Fibroblast of skin of left quadriceps (primary cell): ENCODE results near the gene SBF1.
A peak's percentile ranks its signal among the peaks of the same experiment; 100 is the strongest.
"Not testable (repeated sequence)": the region's sequence is repeated elsewhere in the genome, so short reads cannot be mapped to it uniquely, and the experiment has no call there.

Source experiments
- DNase-seq, 2 experiments: peaks; one replicate each; pipeline ENCODE4 v3.0.0-alpha.2; 2013; ENCODE audit warnings: low read depth in 2 of 2

SBF1 gene

GRCh38 chr22:50432131-50432876 is 42.5 kb downstream of the SBF1 start:
- no peak for DNase-seq

- no peak for DNase-seq
Observed at GRCh38 chr22:50425179-50425916, 49.5 kb downstream of the SBF1 start.

DNA sequence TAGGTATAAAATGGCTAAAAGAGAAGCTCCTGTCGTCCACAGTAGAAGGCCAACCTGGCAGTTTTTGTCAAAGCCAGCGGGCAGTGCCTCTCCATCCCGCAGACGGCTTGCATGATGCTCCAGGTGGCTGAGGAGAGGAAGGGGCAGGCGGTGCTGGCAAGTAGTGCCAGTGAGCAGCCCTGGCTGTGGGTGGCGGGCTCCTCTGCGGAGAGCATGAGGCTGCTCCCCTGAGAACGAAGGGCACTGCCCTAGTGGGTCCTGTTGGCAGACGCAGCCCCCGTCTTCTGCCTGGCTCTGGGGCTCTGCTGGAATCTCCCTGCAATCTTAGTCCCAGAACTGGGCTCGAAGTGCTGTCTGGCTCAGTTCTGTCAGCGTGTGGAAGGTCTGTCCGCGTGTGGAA is 50.9 kb downstream of the SBF1 start:
- no peak for DNase-seq

DNA sequence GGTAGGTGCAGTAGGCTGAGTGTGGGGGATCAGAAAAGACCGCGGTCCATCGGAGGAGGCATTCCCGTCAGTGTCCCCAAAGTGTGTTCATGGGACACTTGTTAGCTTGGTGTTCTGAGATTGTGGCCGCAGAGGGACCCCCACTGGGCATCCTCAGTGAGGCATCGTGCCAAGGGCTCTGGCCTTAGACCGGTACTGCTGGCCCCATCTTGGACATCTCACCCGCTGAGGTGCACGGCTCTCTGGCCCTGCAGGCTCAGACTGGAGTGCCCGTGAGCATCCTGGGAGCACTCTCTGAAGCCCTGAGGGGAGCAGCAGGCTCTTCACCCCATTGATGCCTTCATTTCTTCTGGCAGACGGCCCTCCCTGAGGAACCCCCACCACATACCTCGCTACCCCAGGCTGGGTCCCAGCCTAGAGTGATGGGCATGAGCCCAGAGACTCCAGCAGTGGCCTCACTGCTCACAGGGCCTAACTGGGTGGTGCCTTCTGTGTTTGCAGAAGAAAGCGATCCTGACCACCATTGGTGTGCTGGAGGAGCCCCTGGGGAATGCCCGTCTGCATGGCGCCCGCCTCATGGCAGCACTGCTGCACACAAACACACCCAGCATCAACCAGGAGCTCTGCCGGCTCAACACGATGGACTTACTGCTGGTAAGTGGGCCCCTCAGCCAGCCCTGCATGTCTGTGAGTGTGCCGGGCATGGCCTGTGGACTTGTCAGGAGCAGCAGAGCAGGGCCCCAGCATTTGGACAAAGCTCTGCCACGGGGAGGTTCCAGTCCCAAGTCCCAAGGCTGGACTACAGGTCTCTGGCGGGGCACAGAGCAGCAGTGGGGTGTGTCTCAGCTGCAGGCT is 51.6 kb downstream of the SBF1 start:
- DNase-seq, result no peak

DNA sequence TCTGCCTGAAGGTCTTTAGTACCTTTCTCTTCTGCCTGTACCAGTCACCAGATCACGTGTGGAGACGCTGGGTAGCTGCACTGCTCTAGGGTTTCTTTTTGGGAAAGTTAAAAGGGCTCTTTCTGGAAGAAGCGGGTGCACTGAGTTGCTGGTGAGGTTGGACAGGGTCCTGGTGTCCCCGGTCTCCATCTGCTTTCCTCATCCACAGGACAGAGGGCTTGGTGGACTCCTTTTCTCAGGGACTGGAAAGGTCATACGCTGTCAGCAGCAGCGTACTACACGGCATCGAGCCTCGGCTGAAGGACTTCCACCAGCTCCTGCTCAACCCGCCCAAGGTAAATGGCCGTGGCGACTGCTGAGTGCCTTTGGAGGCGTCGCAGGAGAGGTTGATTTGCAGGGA is 52.8 kb downstream of the SBF1 start:
- no peak for DNase-seq

GRCh38 chr22:50420581-50420980 is 54.3 kb downstream of the SBF1 start:
- DNase-seq, result no peak

DNA sequence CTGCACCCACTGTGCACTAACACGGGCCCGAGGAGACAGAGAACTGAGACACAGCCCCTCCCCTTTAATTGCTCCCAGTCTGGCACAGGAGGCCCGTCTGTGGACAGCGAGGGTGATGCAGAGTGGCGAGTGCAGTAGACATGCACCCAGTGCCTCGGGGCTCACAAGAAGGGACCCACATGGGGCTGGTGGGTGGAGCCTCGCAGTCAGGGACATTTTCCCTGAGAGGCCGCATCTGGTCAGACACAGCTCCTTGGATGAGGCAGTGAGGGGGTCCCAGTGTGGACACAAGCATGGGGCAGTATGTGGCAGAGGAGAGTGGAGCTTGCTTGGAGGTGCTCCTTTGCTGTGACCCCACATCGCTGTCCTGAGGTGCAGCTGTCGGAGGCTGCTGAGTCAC is 54.8 kb downstream of the SBF1 start:
- DNase-seq, result no peak

DNA sequence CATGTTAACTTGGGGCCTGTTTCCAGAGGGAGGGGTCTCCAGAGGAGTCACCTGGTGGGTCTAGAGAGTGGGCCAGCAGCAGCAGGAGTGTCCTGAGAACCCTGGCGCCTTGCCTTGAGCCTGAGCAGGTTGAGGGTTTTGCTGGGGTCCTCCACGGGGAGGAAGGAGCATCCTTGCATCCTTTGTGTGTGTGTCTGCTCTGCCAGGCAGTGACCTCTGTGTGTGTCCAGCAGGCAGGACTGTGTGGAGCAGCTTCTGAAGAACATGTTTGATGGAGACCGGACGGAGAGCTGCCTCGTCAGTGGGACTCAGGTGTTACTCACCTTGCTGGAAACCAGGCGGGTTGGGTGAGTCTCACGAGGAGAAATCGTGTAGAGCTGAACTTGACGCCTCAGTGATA is 55.7 kb downstream of the SBF1 start:
- no peak for DNase-seq

GRCh38 chr22:50418624-50419023 is 56.2 kb downstream of the SBF1 start:
- DNase-seq, result no peak

GRCh38 chr22:50417411-50418210 is 57.2 kb downstream of the SBF1 start:
- DNase-seq, result peak in 1 of 2 experiments; percentile 3

GRCh38 chr22:50416996-50417395 is 57.8 kb downstream of the SBF1 start:
- no peak for DNase-seq

DNA sequence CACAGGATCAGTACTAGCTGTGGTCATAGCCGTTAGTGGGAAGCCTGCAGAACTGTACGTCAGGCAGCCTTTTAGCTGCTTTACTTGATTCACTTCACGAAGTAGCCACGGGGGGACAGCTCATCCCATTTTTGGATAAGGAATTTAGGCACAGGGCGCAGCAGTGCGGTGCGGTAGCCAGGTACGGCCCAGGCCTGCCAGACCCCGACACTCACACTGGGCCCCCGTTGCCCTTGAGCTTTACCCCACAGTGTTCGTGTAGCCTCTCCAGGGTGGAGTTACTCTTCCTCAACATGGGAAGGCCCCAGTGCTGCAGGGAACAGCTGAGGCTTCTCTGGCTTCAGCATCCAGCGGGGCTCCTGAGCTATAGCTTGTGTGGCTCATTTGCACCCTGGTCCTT is 59.4 kb downstream of the SBF1 start:
- no peak for DNase-seq

DNA sequence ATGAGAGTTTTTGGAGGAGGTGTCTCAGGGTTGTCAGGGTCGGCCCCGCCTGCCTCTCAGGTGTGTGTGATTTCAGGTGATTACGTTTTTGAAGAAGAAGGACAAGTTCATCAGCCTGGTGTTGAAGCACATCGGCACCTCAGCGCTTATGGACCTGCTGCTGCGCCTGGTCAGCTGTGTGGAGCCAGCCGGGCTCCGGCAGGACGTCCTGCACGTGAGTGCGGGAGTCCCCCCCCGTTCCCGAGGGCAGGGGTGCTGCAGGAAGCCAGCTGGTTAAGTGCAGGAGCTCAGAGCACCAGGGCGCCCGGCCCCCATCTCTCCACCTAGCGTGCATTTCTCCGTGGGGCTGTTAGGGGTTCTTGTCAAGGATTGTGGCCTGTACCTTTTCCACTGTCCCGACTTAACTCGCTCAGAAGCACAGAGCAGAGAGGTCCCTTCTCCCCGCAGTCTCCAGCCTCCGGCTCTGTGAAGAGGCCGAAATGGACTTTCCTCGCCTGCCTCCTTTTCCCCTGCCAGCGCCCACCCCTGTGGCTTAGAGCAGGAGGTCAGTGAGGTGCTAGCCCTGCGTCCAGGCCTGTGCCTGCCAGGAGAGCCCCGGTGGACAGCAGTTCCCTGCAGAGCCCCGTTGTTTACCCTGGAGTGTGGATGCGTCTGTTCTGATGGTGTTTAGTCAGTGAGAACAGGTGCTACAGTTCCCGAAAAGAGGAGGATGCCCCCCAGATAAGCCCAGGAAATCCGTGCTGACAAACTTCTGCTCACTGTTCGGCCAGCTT is 60.2 kb downstream of the SBF1 start:
- no peak for DNase-seq

- not testable (repeated sequence) for DNase-seq
Observed at GRCh38 chr22:50408954-50409353, 65.9 kb downstream of the SBF1 start.

DNA sequence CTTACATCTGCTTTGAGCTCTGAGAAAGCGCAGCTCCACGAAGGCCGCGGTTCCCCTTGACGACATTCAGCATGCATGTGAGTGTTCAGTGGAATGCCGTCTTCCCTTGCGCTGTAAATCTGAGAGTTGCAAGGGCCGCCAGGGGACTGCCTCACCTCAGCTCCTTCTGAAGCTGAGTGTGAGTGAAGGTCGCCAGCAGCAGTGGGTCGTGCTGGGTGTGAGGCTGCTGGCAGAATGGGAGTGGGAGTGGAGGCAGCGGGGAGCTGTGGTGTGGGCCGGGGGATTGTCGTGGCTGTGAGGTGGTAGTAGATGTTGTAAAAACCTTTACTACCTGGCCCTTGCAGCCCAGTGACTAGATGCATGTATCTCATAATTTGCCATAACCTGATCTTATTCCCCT is 66.5 kb downstream of the SBF1 start:
- no peak for DNase-seq

DNA sequence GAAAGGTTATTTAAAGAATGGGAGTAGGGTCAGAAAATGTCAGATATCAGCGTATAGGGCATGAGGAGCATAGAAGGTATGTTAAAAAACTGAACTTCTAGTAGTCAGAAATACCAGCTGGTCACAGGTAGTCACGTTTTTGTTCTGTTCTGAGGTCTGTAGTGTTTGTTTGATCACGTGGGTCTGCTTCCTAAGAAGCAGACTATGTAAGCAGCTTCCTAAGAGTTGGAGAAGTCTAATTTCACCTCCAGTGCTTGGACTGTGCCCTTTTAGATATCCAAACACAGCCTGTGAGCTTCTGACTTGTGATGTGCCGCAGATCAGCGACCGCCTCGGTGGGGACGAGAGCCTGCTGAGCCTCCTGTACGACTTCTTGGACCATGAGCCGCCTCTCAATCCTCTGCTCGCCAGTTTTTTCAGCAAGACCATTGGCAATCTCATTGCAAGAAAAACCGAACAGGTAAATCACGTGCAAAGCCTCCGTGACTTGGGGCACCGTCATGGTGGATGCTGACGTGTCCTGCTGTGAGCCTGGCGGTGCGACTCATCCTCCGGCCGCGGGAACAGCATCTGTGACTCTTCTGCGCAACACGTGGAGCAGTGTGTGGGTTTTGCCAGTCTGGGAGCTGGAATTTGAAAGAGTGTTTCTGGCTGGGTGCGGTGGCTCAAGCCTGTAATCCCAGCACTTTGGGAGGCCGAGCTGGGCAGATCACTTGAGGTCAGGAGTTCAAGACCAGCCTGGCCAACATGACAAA is 68.2 kb downstream of the SBF1 start:
- DNase-seq, result no peak

DNA sequence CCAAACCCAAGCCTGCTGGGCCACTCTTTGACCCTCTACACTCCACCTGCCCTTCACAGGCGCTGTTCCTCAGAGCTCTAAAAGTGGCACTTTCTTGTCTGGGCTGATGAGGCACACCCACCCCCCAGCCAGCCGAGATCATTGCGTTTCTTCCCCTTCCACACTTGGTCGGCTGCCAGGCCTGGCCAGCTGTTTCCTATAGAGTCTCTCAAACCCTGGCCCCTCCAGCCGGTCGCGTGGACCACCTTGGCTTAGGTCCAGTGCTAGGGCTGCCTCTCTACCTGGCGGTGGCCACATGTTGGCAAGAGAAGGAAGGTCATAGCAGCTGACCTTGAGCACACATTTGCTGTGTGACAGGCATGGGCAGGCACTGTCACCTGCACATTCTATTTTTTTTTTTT is 71.1 kb downstream of the SBF1 start:
- DNase-seq, result peak in 1 of 2 experiments; percentile 3

GRCh38 chr22:50401907-50402306 is 72.9 kb downstream of the SBF1 start:
- no peak for DNase-seq

- no peak for DNase-seq
Observed at GRCh38 chr22:50400931-50401330, 73.9 kb downstream of the SBF1 start.

DNA sequence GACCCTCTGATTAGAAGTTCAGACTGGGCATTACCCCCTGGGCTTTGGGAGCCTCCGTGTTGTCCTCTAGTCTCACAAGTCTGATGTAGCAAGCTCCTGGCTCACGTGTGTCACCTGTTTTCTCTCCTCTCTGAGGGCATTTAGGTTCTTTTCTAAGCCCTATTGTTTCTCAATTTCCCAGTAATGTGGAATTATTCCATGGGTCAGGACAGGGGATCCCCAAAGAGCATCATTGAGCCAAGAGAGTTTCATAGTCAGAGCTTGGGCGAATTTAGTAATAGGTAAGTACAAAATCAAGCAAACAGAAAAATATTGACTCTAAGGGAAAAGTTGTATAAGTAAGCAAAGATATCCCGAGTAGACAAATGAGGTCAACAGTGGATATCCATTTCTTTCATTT is 74.4 kb downstream of the SBF1 start:
- DNase-seq, result no peak
